K562 (cell line): ENCODE measurements around the gene DEDD. TPM values are rescaled to one million over a fixed set of nuclear protein-coding genes. Genes with fewer than 3 reads are reported as not detected.
A peak's percentile ranks its signal among the peaks of the same experiment; 100 is the strongest.

Source experiments
- ATF1 ChIP-seq, 2 experiments: fragments of 450-650 bp in 1 of 2; IDR thresholded peaks; 2 replicates each; pipeline ENCODE4 v1.6.1; 2016; ENCODE audit warnings: missing compliant biosample characterization in 1 of 2, missing genetic modification characterization in 1 of 2
- ATF2 ChIP-seq: sonication (generic); formaldehyde crosslinking; IDR thresholded peaks from 2 replicates; pipeline ENCODE4 v1.8.1; 2022; ENCODE audit warnings: missing genetic modification reagents
- CLOCK ChIP-seq: fragments of 250-450 bp; sonication (Bioruptor Pico); IDR thresholded peaks from 2 replicates; pipeline ENCODE4 v1.4.0; 2020; ENCODE audit warnings: mild to moderate bottlenecking, moderate library complexity, borderline replicate concordance
- DPF2 ChIP-seq: fragments of 450-650 bp; IDR thresholded peaks from 2 replicates; pipeline ENCODE4 v1.6.1; 2016
- GABPB2 ChIP-seq: fragments of 250-450 bp; sonication (Bioruptor Pico); conservative IDR thresholded peaks from 2 replicates; pipeline ENCODE4 v1.5.1; 2021; ENCODE audit warnings: mild to moderate bottlenecking
- L3MBTL2 ChIP-seq: fragments of 450-650 bp; IDR thresholded peaks from 2 replicates; pipeline ENCODE4 v1.6.1; 2016; ENCODE audit warnings: mild to moderate bottlenecking, moderate library complexity
- MYBL2 ChIP-seq, 2 experiments: fragments of 450-650 bp in 1 of 2; sonication (generic) in 1 of 2; formaldehyde crosslinking in 1 of 2; IDR thresholded peaks; 2 replicates each; pipeline versions ENCODE4 v1.6.1 to v1.8.1; 2017 to 2022; ENCODE audit warnings: borderline replicate concordance in 1 of 2, inconsistent platforms in 1 of 2, low read depth in 1 of 2, mild to moderate bottlenecking in 1 of 2, missing genetic modification reagents in 1 of 2, moderate library complexity in 1 of 2
- NKRF ChIP-seq: fragments of 450-650 bp; IDR thresholded peaks from 2 replicates; pipeline ENCODE4 v1.6.1; 2016; ENCODE audit warnings: borderline replicate concordance
- NR0B1 ChIP-seq: fragments of 450-650 bp; IDR thresholded peaks from one replicate; pipeline ENCODE4 v1.6.1; 2018; ENCODE audit warnings: mild to moderate bottlenecking, moderate library complexity; ENCODE audit not compliant: partially characterized antibody
- RB1 ChIP-seq: fragments of 450-650 bp; IDR thresholded peaks from 2 replicates; pipeline ENCODE4 v1.6.1; 2017; ENCODE audit warnings: low read depth, mild to moderate bottlenecking
- RBBP5 ChIP-seq: fragments of 200-600 bp; sonication (generic); IDR thresholded peaks from 2 replicates; pipeline ENCODE4 v1.6.1; 2012; ENCODE audit warnings: borderline replicate concordance, mild to moderate bottlenecking, low read length, control low read depth, inconsistent platforms; ENCODE audit not compliant: insufficient read depth, poor library complexity, severe bottlenecking
- RBM34 ChIP-seq: fragments of 200-400 bp; formaldehyde crosslinking; IDR thresholded peaks from 2 replicates; pipeline ENCODE4 v1.6.1; 2018; ENCODE audit warnings: low read length, borderline replicate concordance; ENCODE audit not compliant: insufficient read depth
- RNF219 ChIP-seq: fragments of 250-450 bp; sonication (Bioruptor Pico); IDR thresholded peaks from 2 replicates; pipeline ENCODE4 v1.5.0; 2022; ENCODE audit warnings: mild to moderate bottlenecking
- ZNF146 ChIP-seq: IDR thresholded peaks from one replicate; pipeline ENCODE4 v1.6.1; 2018; ENCODE audit warnings: missing compliant biosample characterization; ENCODE audit not compliant: unreplicated experiment
- ZNF282 ChIP-seq: sonication (generic); formaldehyde crosslinking; IDR thresholded peaks from 2 replicates; pipeline ENCODE4 v1.8.1; 2023; ENCODE audit warnings: missing genetic modification reagents
- ZNF695 ChIP-seq: fragments of 450-650 bp; formaldehyde crosslinking; IDR thresholded peaks from 2 replicates; pipeline ENCODE4 v1.4.0; 2020; ENCODE audit warnings: mild to moderate bottlenecking, moderate library complexity
- ZNF764 ChIP-seq: fragments of 250-450 bp; sonication (Bioruptor Pico); IDR thresholded peaks from 2 replicates; pipeline ENCODE4 v1.4.0; 2020; ENCODE audit warnings: low read depth, mild to moderate bottlenecking, moderate library complexity
- polyA plus RNA-seq, 8 experiments: library from polyadenylated mRNA; depleted of rRNA in 4 of 8; stranded (reverse) in 5 of 8; unstranded in 3 of 8; fragments of >200 nt; fragmentation: Nextera tagmentation in 2 of 8; fragmentation: Illumina TruSeq in 1 of 8; extraction: Ambion mirVana in 2 of 8; extraction: Trizol in 1 of 8; gene quantifications; 2 replicates each; pipeline versions ENCODE4 v1.2.1 to v1.2.3, GENCODE V29; 2011 to 2014; ENCODE audit warnings: inconsistent platforms in 1 of 8, missing spikeins in 1 of 8
- total RNA-seq, 7 experiments: library from RNA; depleted of rRNA in 6 of 7; stranded (reverse); fragments of >200 nt in 6 of 7; fragmentation: Illumina TruSeq in 2 of 7; extraction: Trizol in 2 of 7; gene quantifications; 2 replicates each; pipeline versions ENCODE4 v1.2.1 to v1.2.3, GENCODE V29; 2011 to 2021; ENCODE audit warnings: low replicate concordance in 1 of 7

DEDD gene
- total and polyA plus RNA-seq, 9 of the 15 experiments (the other 6 are each of a cell fraction or from before 2014, with no cell fraction given): 11.6 to 41.0 (median 16.8) TPM

GRCh38 chr1:161119092-161119903, 13.2 kb downstream of the DEDD start (continued):
- TF ChIP-seq ATF2 (CRISPR knock-in tag) (no peak), ZNF146 (CRISPR knock-in tag) (no peak), ATF1 (CRISPR knock-in tag; IDR thresholded peaks at IDR 0.05) (no peak), ATF1 (tag; IDR thresholded peaks at IDR 0.05) (peak; percentile 90), ZNF764 (no peak), ZNF695 (CRISPR knock-in tag) (no peak), L3MBTL2 (peak; percentile 59), NR0B1 (no peak), RBM34 (no peak), RB1 (no peak), MYBL2 (IDR thresholded peaks at IDR 0.05; ENCODE audit: low read depth) (no peak), MYBL2 (CRISPR knock-in tag; IDR thresholded peaks at IDR 0.05; ENCODE audit: borderline replicate concordance) (no peak), DPF2 (no peak; the same call in 1 of the 2 replicates), RBBP5 (no peak), RNF219 (CRISPR knock-in tag) (no peak), CLOCK (CRISPR knock-in tag) (no peak), ZNF282 (no peak), GABPB2 (CRISPR knock-in tag) (no peak), NKRF (no peak)
